HG03469 (cell line): Measurements from ENCODE around the gene NMNAT1.
A peak's percentile ranks its signal among the peaks of the same experiment; 100 is the strongest.
"Not testable (repeated sequence)": the region's sequence is repeated elsewhere in the genome, so short reads cannot be mapped to it uniquely, and the experiment has no call there.

ENCODE experiments used
- ATAC-seq: cut with Tn5 transposase; IDR thresholded peaks from one replicate; pipeline ENCODE4 v1.9.1; 2021; ENCODE audit warnings: mild to moderate bottlenecking, moderate library complexity, moderate number of reproducible peaks; ENCODE audit not compliant: unreplicated experiment

NMNAT1 gene

GRCh38 chr1:10014016-10014415 lies 70.7 kb downstream of the NMNAT1 start:
- no peak for ATAC-seq

- ATAC-seq = no peak
These were observed 76.3 kb downstream of the NMNAT1 start for GRCh38 chr1:10019561-10019960.

- ATAC-seq = no peak
These were observed 76.8 kb downstream of the NMNAT1 start for GRCh38 chr1:10020086-10020485.

DNA sequence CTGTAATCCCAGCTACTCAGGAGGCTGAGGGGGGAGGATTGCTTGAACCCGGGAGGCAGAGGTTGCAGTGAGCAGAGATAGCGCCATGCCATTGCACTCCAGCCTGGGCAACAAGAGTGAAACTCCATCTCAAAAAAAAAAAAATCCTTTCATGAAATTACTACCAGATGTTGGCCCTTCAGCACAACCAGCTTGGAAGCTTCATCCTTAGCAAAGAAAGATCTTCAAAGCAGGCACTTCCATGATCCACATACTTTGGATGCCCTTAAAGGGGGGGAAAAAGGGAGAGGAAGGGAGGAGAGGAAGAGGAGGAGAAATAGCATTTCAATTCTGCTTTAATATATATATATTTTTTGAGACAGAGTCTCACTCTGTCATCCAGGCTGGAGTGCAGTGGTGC lies 77.4 kb downstream of the NMNAT1 start:
- ATAC-seq = not testable (repeated sequence)

GRCh38 chr1:10021992-10022391 lies 78.7 kb downstream of the NMNAT1 start:
- not testable (repeated sequence) for ATAC-seq

GRCh38 chr1:10022656-10023055 lies 79.4 kb downstream of the NMNAT1 start:
- no peak for ATAC-seq

GRCh38 chr1:10025354-10025753 lies 82.1 kb downstream of the NMNAT1 start:
- no peak for ATAC-seq

- no peak for ATAC-seq
These were observed 83.8 kb downstream of the NMNAT1 start for GRCh38 chr1:10027027-10027426.

DNA sequence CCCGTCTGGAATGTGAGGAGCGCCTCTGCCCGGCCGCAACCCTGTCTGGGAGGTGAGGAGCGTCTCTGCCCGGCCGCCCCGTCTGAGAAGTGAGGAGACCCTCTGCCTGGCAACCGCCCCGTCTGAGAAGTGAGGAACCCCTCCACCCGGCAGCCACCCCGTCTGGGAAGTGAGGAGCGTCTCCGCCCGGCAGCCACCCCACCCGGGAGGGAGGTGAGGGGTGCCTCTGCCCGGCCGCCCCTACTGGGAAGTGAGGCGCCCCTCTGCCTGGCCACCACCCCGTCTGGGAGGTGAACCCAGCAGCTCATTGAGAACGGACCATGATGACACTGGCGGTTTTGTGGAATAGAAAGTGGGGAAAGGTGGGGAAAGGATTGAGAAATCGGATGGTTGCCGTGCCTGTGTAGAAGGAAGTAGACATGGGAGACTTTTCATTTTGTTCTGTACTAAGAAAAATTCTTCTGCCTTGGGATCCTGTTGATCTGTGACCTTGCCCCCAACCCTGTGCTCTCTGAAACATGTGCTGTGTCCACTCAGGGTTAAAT lies 85.8 kb downstream of the NMNAT1 start:
- not testable (repeated sequence) for ATAC-seq

DNA sequence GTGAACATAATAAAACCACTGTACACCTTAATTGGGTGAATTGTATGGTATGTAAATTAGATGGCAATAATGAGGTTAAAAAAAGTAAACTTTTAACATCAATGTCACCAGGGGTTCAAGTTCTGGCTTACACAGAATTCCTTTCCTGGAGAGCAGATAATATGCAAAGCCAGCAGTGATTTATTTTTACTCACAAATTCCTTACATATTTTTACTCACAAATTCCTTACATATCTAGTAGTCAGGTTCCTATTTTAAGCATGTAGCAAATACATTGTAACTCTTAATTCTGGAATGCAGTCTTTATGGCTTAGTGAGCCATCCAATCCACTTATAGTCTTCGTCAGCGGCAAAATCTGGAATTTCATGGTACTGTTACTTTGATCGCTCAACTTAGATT lies 88.2 kb downstream of the NMNAT1 start:
- ATAC-seq = no peak

GRCh38 chr1:10032590-10033358 lies 89.5 kb downstream of the NMNAT1 start, which contains the start of gene UBE4B:
TSS of gene UBE4B (plus strand) at chr1:10032958. CDS start at chr1:10033671, 713 bp downstream.
- peak; percentile 93 for ATAC-seq

DNA sequence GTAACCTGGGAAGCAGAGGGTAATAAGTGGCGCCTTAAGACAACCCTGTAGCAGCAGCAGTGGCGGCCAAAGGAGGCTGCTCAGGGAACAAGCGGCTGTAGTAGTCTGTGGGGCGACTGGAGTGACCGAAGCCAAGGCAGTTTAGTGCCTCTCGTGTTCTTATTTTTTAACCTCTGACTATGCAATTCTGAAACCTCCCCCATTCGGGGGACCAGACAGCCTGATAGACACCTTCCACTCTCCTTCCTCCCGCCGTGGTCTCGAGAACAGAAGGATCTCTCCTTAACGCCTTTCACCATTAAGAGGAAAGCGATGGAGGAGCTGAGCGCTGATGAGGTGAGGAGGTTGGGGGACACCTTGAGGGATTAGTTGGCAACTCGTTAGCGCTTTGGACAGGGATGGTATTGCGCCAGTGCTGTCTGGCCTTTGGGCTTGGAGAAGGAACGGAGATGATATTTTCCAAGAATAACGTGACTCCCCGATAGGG lies 90.1 kb downstream of the NMNAT1 start:
- peak; percentile 4 for ATAC-seq
